Stimulated activated CD8-positive, alpha-beta memory T cell treated with anti-CD3 and anti-CD28 coated beads, Interleukin-4, amount 100 ng/mL, for 24 hours (primary cell): ENCODE data around the gene WIPF3.

Experiments
- DNase-seq: peaks from one replicate; pipeline ENCODE4 v3.0.0-alpha.2; 2020; ENCODE audit warnings: low read depth

The WIPF3 gene

GRCh38 chr7:29847916-29848315, 41.6 kb downstream of the WIPF3 start:
- no peak for DNase-seq

GRCh38 chr7:29848941-29849340, 42.6 kb downstream of the WIPF3 start:
- no peak for DNase-seq

- DNase-seq = no peak
These were observed 45.2 kb downstream of the WIPF3 start for GRCh38 chr7:29851487-29851886.

- no peak for DNase-seq
These were observed 46.1 kb downstream of the WIPF3 start for GRCh38 chr7:29852457-29852856.

GRCh38 chr7:29853072-29853471, 46.8 kb downstream of the WIPF3 start:
- no peak for DNase-seq

- no peak for DNase-seq
These were observed 47.5 kb downstream of the WIPF3 start for GRCh38 chr7:29853789-29854188.

- DNase-seq = no peak
These were observed 48.1 kb downstream of the WIPF3 start for GRCh38 chr7:29854257-29854938.

GRCh38 chr7:29857654-29858053, 51.3 kb downstream of the WIPF3 start:
- DNase-seq = no peak

GRCh38 chr7:29858191-29858951, 52.1 kb downstream of the WIPF3 start:
- no peak for DNase-seq

- DNase-seq = no peak
These were observed 52.8 kb downstream of the WIPF3 start for GRCh38 chr7:29859104-29859503.

- DNase-seq = no peak
These were observed 53.3 kb downstream of the WIPF3 start for GRCh38 chr7:29859524-29860185.

- DNase-seq = no peak
These were observed 53.9 kb downstream of the WIPF3 start for GRCh38 chr7:29860186-29860585.

- DNase-seq = no peak
These were observed 55.6 kb downstream of the WIPF3 start for GRCh38 chr7:29861884-29862283.

- no peak for DNase-seq
These were observed 58.3 kb downstream of the WIPF3 start for GRCh38 chr7:29864656-29865055.

GRCh38 chr7:29865526-29865925, 59.2 kb downstream of the WIPF3 start:
- no peak for DNase-seq

GRCh38 chr7:29866490-29866930, 60.2 kb downstream of the WIPF3 start:
- DNase-seq = no peak

GRCh38 chr7:29871787-29872398, 65.6 kb downstream of the WIPF3 start:
- DNase-seq = no peak

- no peak for DNase-seq
These were observed 67.5 kb downstream of the WIPF3 start for GRCh38 chr7:29873644-29874294.

- DNase-seq = no peak
These were observed 69.4 kb downstream of the WIPF3 start for GRCh38 chr7:29875741-29876140.

GRCh38 chr7:29877196-29877595, 70.9 kb downstream of the WIPF3 start:
- DNase-seq = no peak

GRCh38 chr7:29878081-29878688, 71.9 kb downstream of the WIPF3 start:
- no peak for DNase-seq

GRCh38 chr7:29879609-29880008, 73.3 kb downstream of the WIPF3 start:
- DNase-seq = no peak
